GM18502 (cell line): Measurements from ENCODE around the gene MTHFD1L.
"Not testable (repeated sequence)": the region's sequence is repeated elsewhere in the genome, so short reads cannot be mapped to it uniquely, and the experiment has no call there.

Experiments
- ATAC-seq: cut with Tn5 transposase; IDR thresholded peaks from one replicate; pipeline ENCODE4 v1.9.1; 2021; ENCODE audit warnings: mild to moderate bottlenecking; ENCODE audit not compliant: unreplicated experiment, poor library complexity

Gene MTHFD1L

GRCh38 chr6:151032034-151032433 is 166.5 kb downstream of the MTHFD1L start:
- no peak for ATAC-seq

- no peak for ATAC-seq
Observed at GRCh38 chr6:151034825-151035781, 169.6 kb downstream of the MTHFD1L start.

- ATAC-seq: not testable (repeated sequence)
Observed at GRCh38 chr6:151036211-151036721, 170.8 kb downstream of the MTHFD1L start.

- ATAC-seq: no peak
Observed at GRCh38 chr6:151036869-151037680, 171.6 kb downstream of the MTHFD1L start.

- ATAC-seq: no peak
Observed at GRCh38 chr6:151038616-151039015, 173.1 kb downstream of the MTHFD1L start.

GRCh38 chr6:151040888-151041521 is 175.5 kb downstream of the MTHFD1L start:
- not testable (repeated sequence) for ATAC-seq

- no peak for ATAC-seq
Observed at GRCh38 chr6:151041686-151042085, 176.2 kb downstream of the MTHFD1L start.

GRCh38 chr6:151042911-151043330 is 177.4 kb downstream of the MTHFD1L start:
- ATAC-seq: not testable (repeated sequence)

GRCh38 chr6:151043944-151044343 is 178.4 kb downstream of the MTHFD1L start:
- no peak for ATAC-seq

GRCh38 chr6:151044465-151045441 is 179.3 kb downstream of the MTHFD1L start:
- ATAC-seq: no peak

GRCh38 chr6:151045511-151046222 is 180.2 kb downstream of the MTHFD1L start:
- ATAC-seq: not testable (repeated sequence)

GRCh38 chr6:151051164-151051563 is 185.7 kb downstream of the MTHFD1L start:
- ATAC-seq: no peak

- ATAC-seq: no peak
Observed at GRCh38 chr6:151052021-151052646, 186.6 kb downstream of the MTHFD1L start.

GRCh38 chr6:151054306-151054705 is 188.8 kb downstream of the MTHFD1L start:
- ATAC-seq: no peak

GRCh38 chr6:151056230-151056907 is 190.9 kb downstream of the MTHFD1L start:
- ATAC-seq: no peak

GRCh38 chr6:151057061-151057460 is 191.6 kb downstream of the MTHFD1L start:
- no peak for ATAC-seq

- no peak for ATAC-seq
Observed at GRCh38 chr6:151058021-151058733, 192.7 kb downstream of the MTHFD1L start.
